Measurements from ENCODE around the gene FDXR.
"Not testable (repeated sequence)": the region's sequence is repeated elsewhere in the genome, so short reads cannot be mapped to it uniquely, and the experiment has no call there.

FDXR gene

GRCh38 chr17:74871356-74872076 lies 1.3 kb downstream of the FDXR start:
- DNase-seq (ENCODE audit: low read depth), result no peak

DNA sequence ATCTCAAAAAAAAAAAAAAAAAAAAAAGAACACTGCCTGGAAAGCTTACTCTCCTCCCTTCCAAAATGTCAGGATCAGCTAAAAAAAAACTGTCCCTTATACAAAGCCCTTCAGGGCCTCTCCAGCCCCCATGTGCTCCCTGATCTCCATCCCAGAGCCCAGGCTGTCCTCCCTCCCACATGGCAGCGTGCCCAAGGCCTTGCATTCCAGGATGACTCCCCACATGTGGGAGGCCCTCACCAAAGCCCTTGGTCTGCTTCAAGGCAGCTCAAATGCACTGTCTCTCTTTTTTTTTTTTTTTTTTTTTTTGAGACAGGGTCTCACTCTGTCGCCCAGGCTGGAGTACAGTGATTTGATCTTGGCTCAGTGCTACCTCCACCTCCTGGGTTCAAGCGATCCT lies 2.3 kb downstream of the FDXR start:
- no peak for DNase-seq (ENCODE audit: low read depth)

DNA sequence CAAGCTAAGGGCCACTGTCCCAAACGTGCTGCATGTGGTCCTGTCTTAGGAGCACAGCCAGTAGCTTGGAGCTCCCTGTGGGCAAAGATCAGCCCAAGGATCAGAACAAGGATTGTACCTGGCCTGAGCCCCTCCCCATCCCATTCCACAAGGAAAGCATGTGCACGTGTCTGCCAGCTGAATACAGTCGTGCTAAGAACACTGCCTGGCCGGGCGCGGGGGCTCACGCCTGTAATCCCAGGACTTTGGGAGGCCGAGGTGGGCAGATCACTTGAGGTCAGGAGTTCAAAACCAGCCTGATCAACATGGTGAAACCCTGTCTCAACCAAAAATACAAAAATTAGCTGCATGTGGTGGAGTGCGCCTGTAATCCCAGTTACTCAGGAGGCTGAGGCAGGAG lies 2.8 kb downstream of the FDXR start:
- not testable (repeated sequence) for DNase-seq (ENCODE audit: low read depth)

DNA sequence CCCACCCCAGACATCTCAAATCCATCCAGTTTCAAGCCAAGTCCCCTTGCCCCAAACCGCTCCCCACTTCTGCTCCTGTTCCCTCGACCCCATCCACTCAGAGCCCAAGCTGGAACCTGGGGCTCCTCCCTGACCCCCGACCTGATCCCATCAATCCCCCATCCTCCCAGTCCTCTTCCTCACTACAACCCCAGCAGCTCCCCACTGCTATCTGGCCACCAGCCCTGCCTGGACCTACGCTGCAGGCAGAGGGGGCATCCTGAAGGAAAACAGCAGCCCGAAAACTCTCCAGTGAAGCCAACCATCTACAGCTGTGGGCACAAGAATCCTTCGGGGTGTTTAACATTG lies 3.9 kb downstream of the FDXR start:
- no peak for DNase-seq (ENCODE audit: low read depth)

- DNase-seq (ENCODE audit: low read depth), result no peak
Observed at GRCh38 chr17:74868251-74868907, 4.4 kb downstream of the FDXR start.

- no peak for DNase-seq (ENCODE audit: low read depth)
Observed at GRCh38 chr17:74866198-74866835, 6.5 kb downstream of the FDXR start.

DNA sequence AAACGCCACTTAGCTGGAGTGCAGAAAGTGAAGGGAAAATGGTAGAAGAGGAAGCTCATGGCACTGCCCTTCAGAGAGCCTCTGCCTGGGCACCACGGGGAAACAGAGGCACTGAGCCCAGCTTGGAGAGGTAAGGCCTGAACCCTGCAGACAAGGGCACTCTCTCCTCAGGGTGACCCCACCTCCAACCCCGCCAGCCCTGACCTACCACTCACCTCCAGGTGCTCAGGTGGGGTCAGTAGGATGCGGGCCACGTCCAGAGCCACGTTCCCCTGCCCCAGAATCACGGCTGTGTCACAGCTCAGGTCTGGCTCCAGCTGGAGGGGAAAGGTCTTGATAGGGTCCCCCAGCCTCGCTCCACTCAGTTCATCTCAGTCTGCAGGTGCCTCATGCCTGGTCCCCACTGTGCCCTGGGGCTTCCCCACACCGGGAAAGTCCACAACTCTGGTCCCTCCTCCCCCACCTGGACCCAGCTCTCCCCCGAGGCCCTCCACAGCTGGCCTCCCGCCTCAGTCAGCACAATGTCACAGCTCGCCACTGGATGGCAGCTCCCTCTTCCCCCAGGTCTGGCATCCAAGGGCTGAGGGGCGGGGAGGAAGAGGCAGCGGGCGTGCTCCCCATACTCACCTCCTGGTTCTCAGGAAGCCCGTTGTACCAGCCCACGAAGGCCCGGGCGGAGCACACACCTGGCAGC lies 7.1 kb downstream of the FDXR start:
- DNase-seq (ENCODE audit: low read depth), result no peak

- no peak for DNase-seq (ENCODE audit: low read depth)
Observed at GRCh38 chr17:74864866-74865395, 7.9 kb downstream of the FDXR start.

DNA sequence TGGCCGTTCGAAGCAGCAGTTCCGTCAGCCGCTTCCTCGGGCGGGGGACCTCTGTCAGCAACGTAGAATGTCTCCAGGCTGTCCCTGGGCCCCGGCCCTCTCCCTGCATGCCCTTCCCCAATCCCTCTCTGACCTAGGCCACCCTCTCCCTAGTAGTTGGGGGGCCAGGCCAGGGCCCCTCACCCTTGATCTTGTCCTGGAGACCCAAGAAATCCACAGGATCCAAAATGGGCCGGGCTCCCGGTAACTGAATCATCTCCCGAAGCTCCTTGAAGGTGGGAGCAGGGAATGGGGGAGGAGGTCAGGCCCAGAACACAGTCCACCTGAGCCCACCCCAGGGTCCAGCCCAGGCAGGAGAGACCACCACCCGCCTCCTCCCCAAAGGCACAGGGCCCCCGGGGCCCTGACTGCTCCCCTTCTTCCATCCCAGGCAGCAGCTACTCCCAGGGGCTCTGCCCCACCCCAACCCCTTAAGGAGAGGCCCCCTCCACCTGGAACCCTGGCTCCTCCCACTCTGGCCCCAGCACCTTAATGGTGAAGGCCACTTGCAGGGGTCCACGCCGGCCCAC lies 8.4 kb downstream of the FDXR start:
- DNase-seq (ENCODE audit: low read depth), result no peak

- DNase-seq (ENCODE audit: low read depth), result no peak
Observed at GRCh38 chr17:74863420-74864296, 9.1 kb downstream of the FDXR start.

- no peak for DNase-seq (ENCODE audit: low read depth)
Observed at GRCh38 chr17:74862919-74863318, 9.9 kb downstream of the FDXR start.

DNA sequence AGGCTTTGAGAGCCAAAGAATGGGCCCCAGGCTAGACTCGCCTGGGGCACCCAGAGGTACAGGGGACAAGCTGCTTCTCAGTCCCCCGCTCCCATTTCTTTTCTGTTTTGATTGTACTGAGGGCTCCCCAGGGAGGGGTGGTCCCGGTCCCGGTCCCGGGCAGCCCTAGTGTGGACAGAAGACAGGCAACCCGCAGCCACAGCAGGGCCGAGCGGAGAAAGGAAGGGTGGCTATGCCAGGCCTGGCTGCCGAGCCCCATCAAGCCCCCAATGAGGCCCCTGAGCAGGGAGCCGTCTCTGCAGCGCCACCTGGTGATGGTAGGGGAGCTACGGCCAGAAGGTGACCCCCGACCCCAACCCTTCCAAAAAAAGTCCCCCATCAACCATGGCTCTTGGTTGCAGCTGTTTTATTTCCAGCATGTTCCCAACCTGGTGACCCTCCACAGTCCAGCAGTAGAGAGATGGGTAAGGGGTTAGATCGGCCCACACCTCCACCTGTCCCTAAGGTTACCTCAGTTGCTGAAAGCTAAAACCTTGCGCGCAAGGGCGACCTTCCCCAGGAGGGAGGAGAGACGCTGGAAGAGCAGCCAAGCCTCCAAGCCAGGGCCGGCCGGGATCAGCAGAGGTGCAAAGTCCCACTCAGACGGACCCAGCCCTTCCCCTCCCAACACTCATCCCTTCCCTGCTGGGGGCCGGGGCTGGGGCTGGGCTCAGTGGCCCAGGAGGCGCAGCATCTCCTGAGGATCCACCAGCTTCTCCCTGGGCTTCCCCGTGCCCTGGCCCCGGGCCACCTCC lies 10.5 kb downstream of the FDXR start:
- DNase-seq (ENCODE audit: low read depth), result no peak

DNA sequence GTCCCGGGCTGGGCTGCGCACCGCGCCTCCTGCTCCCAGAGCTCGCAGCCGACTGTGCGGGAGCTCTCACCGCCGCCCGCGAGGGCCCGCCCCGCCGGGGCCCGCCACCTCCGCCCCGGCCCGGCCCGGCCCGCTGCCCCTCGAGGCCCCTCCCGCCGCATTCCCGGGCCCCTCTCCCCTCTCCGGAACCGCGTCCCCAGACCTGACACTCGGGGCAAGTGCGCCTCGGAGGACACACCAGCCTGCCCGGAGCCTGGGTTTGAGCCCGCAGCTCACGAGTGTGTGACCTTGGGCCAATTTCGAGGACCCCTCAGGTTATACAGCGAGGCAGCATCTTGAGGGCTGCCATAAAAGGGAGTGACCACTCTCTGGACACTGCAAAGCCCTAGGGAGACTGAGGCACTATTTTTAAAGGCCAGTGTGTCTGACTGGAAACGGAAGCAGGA lies 11.1 kb downstream of the FDXR start:
- DNase-seq (ENCODE audit: low read depth), result no peak

DNA sequence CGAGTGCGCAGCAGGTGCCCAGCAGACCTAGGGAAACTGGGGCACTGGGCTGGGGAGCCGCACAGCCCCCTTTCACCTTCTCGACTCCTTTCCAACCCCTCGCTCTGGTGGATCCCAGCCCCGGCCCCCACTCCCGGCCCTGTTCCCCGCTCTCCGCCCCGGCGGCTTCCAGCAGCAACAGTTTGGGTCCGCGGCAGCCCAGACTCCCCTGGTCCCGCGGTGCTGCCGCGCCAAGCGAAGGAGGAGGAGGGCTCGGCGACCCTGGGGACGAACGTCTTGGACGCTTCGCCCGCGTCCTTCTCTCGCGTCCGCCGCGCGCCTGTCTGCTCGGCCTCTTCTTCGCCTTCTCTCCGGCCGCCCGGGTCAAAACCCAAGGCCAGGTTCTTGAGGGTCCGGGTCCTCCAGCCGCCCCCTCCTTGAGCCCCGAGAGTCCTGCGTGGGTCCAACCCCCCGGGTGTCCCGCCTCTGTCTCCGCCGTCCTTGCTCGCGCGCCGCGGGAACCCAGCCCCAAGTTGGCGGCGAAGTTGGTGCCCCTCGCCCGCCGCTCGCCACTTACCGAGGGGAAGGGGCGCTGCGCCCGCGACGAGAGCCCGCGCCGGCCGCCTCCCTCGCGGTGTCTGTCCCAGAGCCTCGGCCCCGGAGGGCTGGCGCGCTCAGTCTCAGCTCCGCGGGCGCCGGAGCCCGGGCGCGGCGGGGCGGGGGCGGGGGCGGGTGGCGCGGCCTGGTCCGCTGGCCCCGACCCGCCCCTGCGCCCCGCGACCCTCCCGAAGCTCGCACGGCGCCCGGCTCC lies 11.7 kb downstream of the FDXR start:
- DNase-seq (ENCODE audit: low read depth), result no peak

GRCh38 chr17:74860229-74860871 lies 12.4 kb downstream of the FDXR start:
- DNase-seq (ENCODE audit: low read depth), result no peak

DNA sequence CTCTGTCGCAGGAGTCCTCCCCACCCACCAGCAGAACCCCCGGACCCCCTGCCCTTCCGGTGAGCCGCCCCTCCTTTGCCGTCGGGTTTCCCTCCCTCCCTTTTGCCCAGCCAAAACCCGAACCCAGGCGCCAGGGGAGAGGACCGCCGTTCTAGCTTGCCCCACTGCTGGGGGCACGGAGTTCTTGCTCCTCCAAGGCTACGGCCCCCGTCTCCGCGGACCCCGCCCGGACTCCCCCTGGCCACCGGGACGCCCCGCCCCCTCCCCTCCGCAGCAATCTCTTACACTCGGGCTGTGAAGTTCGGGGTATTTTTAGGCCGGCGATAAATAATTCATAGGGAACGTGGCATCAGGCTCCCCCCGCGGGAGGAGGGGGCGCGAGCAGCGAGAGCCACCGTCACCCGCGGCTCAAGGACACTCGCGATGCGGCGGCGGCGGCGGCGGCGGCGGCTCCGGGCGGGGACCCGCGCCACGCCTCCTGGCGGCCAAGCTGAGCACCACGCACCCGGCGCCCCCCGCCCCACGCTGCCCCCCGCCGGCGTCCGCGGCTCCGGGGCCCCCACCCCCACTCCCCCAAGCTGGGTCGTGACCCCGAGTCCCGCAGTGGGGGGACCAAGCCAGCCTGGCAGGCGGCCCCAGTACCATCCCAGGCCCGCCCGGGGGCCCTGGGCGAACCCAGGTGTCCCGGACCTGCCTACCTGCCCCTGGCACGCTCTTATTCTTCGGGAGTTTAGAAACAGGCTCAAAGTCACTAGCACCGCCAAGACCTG lies 13.2 kb downstream of the FDXR start, which contains the start of gene GRIN2C:
TSS of gene GRIN2C (minus strand) at position 427 of the 770 bp plus-strand sequence. CDS start 4,793 bp downstream, outside the sequence.
- no peak for DNase-seq (ENCODE audit: low read depth)

DNA sequence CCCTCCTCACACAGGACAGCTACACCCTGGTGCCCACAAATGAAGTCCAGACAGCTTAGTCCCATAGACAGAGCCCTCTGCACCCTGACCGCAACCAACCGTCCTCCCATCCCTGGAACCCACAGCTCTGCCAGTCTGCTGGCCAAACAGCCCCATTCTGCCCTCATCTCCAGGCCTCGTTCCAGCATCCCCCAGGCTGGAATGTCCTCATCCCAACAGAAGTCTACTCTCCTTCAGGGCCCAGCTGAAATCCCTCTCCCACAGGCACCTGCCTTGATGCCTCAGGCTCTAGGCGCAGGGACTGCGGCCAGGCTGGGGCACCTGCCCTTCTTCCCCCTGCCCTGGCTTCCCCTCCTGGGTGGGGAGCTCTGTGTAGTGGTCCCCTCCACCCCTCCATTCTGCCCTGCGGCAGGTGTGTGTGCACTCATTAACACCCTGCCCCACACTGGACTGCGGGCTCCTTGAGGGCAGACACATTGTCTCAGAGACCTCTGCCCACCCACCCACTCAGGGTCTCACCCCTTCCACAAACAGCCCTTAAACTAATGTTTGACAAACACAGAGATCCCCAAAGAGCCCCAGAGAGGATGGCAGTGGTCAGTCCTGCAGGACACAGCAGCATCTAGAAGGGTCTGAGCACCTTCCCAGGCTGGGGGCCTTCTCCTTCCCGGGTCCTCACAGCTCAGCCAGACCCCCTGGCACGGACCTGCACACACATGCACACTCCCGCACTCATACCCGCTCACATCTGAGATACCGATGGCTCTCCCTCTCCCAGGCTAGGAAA lies 13.9 kb downstream of the FDXR start:
- DNase-seq (ENCODE audit: low read depth), result no peak

Data from HS-27A (cell line).